ENCODE results near the gene NF2.
"Not testable (repeated sequence)": the region's sequence is repeated elsewhere in the genome, so short reads cannot be mapped to it uniquely, and the experiment has no call there.

The NF2 gene

DNA sequence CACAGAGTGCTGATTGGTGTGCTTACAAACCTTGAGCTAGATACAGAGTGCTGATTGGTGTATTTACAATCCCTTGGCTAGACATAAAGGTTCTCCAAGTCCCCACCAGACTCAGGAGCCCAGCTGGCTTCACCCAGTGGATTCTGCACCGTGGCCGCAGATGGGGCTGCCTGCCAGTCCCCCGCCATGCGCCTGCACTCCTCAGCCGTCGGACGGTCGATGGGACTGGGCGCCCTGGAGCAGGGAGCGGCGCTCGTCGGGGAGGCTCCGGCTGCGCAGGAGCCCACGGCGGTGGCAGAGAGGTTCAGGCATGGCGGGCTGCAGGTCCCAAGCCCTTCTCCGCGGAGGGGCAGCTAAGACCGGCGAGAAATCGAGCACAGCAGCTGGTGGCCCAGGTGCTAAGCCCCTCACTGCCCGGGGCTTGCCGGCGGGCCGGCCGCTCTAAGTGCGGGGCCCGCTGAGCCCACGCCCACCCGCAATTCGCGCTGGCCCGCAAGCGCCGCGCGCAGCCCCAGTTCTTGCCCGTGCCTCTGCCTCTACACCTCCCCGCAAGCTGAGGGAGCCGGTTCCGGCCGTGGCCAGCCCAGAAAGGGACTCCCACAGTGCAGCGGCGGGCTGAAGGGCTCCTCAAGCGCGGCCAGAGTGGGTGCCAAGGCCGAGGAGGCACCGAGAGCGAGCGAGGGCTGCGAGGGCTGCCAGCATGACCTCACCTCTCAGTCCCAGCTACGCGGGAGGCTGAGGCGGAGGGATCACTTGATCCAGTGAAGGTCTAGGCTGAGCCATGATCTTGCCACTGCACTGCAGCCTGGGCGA is 5.4 kb upstream of the NF2 start:
- DNase-seq: not testable (repeated sequence)

DNA sequence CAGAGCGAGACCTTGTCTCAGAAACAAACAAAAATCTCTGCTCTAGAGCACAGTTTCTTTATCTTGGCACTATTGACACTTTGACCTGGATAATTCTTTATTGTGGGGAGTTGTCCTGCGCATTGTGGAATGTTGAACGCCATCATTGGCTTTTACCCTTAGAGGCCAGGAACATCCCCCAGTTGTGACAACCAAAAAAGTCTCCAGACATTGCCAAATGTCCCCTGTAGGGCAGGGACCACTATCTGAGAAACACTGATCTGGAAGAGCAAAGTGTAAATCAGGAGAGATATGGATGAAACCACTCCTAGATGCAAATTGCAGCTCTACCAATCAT is 4.8 kb upstream of the NF2 start:
- no peak for DNase-seq

DNA sequence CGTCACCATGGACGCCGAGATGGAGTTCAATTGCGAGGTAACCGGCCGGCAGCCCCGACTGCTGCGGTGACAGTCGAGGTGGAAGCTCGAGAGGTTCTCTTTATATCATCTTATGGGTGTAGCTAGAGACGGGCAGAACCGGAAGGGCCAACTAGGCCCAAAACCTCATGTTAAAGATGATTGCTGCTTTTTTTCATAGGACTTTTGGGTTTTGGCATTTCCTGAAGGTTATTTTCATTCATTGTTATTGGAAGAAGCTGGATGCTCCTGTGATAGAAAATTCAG is 585 bp downstream of the NF2 start:
- no peak for DNase-seq

DNA sequence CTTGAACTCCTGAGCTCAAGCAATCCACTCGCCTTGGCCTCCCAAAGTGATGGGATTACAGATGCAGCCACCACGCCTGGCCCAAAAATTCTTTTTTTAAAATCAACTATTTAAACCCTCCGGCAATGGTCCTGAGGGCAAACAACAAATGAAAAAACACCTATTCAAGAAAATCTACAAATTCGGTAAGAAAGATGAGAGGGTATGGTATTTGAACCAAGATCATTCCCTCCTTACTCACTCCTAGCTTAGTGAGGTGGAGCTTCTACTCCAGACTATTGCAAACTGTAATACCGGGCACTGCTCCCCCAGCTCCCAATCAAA is 2.1 kb downstream of the NF2 start:
- DNase-seq: no peak

DNA sequence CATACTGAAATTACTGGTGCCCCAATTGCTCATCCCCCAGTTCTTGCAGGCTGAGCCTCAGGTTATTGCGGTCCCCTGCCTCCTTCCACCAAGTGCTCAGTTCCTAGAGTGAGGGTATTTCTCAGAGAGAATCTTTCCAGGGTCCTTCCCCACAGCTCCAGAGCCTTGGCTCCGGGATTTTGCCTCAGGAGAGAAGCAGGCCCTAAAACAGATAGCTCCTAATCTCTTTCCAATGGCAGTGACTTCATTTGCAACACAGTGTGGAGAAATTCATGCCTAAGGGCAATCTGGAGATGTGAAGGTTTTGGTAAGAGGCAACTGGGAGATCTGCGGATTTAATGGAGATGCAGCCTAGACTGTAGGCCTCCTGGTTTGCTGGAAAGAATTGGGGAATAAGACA is 2.9 kb downstream of the NF2 start:
- DNase-seq: no peak

DNA sequence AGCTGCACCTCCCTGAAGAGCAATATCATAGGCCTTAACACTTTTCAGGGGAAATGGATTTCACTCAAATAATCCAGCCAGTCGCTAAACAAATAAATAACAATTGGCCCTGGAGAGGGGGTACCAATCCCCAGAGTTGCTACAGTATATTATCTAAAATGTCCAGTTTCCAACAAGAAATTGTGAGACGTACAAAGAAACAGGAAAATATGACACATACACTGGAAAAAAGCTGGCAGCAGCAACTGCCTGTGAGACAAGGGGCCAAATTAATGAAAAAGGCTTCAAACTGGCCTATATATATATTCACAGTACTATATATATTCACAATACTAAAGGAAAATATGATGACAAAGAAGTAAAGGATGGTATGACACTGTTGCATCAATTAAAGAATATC is 4.0 kb downstream of the NF2 start:
- no peak for DNase-seq

DNA sequence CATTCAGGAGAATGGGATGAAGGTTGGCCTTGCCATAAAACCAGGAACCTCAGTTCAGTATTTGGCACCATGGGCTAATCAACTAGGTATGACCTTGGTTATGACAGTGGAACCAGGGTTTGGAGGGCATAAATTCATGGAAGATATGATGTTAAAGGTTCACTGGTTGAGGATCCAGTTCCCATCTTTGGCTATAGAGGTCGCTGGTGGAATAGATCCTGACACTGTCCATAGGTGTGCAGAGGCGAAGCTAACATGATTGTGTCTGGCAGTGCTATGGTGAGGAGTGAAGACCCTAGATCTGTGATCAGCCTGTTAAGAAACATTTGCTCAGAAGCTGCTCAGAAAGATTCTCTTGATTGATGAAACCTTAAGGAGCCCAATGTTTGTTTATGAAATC is 5.7 kb downstream of the NF2 start:
- DNase-seq: no peak

DNA sequence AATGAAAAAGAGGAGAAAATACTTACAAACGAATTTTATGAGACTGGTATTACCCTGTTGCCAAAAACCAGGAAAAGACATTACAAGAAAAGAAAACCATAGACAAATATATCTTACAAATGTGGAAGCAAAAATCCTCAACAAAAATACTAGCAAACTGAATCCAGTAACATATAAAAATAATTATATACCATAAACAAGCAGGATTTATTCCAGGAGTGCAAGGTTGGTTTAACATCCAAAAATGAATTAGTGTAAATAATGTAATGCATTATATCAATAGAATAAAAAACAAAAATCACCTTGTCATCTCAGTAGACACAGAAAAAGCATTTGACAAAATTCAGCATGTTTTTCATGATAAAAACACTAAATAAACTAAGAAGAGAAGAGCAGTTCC is 7.3 kb downstream of the NF2 start:
- no peak for DNase-seq

DNA sequence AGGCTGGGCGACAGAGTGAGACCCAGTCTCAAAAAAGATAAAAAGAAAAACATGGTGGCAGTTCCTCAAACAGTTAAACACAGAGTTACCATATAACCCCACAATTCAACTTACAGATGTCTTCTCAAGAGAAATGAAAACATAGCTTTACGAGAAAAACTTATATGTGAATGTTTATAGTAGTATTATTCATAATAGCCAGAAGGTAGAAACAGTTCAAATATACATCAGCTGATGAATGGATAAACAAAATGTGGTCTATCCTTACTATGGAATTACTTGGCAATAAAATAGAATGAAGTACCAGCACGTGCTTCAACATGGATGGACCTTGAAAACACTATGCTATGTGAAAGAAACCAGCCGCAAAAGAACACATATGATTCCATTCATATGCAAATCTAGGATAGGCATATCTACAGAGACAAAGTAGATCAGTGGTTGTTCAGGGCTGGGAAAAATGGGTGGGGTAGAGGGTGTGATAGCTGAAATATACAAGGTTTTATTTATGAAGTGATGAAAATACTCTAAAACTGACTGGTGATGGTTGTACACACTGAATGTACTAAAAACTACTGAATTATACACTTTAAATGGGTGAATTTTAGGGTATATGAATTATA is 12.4 kb downstream of the NF2 start:
- DNase-seq: no peak

DNA sequence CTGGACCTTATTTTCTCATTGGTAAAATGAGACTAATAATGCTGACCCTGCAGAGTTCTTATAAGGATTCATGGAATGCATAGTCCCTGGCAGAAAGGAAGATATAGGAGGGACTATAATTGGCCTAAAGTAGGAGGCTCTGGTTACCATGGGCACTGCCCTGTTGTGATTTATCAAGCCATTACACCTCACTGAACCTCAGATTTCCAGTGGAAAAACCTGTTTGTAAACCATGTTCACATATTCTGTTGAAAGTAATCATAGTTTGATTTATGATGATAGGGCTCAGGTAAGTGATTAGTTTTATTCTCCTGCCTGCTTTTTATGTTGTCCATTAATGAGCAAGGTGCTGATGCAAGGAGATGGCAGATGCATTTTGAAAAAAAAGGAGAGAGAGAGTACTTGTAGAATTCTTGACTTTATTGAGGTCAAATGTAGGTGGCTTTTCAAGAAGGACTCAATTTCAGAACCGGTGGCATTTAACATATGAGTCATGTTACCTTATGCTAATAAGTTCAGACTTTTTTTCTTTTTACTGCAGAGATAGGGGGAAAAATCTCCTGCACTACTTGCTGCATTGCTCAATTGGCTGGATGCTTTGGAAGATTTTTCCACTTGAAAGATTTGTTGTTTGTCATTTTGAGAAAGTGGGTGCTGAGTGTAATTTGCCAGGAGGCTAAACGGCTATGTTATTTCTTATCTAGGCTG is 14.6 kb downstream of the NF2 start:
- DNase-seq: no peak

DNA sequence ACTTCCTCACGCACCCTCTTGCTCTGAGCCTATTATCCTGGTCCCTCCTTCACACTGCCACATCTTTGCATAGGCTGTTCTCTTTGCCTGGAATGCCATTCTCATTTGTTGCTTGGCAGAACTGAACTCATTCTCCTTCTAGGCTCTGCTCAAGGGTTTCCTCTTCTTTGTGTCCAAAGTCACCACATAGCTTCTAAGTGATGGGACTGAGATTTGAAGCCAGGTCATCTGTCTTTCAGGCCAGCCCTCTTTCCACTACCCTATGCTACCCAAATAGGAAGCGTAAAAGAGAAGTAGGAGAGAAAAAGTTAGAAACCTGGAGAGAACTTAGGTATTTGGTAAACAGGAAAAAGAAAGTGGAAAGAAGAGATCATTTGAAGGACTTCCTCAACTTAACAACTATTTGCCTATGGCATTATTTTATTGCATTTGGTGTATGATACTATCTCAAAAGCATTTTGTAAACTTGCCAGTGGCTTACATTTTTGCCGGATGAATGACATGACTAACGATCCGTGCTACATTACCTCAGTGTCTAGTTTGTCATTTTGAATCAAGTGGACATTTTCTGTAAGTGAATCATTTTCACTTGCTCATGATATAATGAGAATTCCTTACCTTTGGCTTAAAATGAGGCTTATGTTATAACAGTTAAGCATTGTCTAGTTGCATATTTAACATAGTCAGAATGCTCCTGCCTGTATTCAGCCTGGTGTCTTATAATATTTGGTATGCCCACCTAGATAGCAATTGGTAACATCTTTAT is 18.5 kb downstream of the NF2 start:
- DNase-seq: peak; percentile 21

DNA sequence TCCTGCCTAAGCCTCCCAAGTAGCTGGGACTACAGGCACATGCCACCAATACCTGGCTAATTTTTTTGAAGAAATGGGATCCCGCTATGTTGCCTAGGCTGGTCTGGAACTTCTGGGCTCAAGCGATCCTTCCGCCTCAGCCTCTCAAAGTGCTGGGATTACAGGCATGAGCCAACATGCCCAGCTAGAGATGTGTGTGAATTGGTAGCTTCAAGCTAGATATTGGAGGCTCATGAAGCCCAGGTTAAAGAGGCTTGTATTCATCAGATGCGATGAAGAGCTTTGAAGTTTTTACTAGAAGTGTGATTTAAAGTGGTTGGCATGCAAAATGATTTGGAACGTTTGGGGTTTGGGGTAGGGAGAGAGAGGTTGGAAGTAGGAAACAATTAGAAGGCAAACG is 19.6 kb downstream of the NF2 start:
- DNase-seq: no peak

DNA sequence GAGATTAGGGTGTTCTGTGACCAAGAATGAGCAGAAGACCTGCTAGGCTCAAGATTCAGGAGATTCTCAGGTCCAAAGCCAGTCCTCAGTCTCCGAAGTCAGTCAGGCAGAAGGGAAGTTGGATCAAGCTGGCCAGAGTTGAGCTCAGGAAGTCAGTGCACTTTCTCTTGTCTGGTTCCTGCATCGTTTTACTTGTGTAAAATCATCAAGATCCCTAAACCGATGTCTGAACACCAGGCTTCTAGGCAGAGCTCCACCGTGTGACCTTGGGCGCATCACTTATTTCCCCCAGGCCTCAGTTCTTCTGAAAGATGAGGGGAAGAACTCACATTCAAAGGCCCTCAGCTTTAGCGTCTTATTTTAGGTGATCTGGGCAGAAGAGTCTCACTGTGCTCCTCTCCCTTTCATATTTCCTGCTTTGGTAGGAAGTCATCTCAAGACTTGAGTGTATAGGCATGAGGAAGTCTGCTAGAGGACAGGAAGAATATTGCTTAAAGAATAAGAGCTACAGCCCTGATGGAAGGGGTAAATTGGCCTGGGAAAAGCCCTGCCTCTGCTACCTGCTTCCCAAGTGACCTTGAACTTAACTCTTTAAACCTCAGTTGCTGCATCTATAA is 20.2 kb downstream of the NF2 start:
- no peak for DNase-seq

DNA sequence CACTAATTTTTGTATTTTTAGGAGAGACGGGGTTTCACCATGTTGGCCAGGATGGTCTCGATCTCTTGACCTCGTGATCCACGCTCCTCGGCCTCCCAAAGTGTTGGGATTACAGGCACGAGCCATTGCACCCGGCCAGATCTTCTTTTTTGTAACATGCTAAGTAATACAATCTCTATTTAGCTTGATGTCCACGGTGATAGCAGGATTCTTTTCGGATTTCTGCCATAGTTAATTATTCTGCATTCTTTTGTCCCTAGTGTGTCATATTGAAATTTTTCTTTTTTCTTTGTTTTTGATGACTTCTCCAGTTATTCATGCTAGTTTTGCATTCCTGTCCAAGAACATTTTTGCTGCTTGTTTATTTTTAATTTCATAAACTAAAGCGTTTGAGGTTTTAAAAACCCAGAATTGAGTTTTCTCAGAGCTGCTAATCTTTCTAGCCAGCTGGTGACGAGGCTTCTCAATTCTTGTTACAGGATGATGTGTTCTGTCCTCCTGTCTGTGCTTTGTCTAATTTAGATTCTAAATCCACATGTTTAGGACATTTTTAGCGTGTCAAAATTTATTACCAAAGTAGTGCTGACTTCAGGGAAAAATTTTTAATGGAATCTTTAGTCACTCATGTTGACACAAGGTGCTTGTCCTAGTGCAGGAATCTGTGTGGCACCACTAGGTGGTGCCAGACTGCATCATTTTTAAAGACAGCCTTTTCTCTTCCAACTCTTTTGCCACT is 21.8 kb downstream of the NF2 start:
- DNase-seq: no peak

DNA sequence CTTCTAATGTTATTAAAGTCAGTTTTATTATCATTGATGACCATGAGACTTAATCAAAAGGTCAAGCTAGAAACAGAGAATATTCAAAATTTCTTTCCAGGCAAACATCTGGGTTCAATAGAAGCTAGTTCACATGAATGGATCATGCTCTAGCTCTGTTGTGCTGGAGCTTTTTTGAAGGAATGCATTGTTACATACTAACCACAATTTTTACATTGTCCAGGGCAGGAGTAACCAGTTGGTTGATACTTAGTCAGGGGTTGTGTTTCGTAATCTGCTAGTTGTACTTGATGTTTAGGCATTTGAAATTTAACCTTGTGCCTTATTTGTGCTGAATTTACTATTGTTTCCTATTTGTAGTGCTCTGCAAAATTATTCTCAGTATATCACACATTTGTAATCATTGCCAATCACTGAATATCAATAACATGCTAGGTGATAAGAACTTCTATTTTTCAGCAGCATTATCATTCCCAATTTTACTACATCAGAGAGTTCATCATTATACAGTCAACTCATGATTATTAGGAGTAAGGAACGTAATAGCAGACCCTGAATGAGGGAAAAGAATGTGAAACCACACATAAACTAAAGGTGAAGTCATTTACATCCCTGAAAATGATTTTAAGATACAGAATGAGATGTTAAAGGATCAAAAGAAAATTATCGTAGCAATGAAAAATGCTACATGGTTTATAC is 23.2 kb downstream of the NF2 start:
- DNase-seq: no peak

DNA sequence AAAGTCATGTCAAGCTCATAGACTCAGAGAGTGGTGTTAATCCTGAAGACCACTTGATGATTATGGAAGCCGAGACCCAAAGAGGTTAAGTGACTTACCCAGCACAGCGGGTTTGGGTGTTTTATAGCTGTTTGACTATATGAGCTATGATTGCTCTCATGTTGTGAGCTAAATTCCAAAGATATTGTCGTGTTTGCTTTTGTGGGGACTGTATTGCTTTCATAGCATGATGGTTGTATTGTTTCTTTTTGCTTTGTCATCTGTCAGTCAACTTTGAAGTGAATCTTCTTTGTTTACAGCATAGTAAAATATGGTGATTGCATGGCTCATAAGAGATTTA is 23.7 kb downstream of the NF2 start:
- no peak for DNase-seq

DNA sequence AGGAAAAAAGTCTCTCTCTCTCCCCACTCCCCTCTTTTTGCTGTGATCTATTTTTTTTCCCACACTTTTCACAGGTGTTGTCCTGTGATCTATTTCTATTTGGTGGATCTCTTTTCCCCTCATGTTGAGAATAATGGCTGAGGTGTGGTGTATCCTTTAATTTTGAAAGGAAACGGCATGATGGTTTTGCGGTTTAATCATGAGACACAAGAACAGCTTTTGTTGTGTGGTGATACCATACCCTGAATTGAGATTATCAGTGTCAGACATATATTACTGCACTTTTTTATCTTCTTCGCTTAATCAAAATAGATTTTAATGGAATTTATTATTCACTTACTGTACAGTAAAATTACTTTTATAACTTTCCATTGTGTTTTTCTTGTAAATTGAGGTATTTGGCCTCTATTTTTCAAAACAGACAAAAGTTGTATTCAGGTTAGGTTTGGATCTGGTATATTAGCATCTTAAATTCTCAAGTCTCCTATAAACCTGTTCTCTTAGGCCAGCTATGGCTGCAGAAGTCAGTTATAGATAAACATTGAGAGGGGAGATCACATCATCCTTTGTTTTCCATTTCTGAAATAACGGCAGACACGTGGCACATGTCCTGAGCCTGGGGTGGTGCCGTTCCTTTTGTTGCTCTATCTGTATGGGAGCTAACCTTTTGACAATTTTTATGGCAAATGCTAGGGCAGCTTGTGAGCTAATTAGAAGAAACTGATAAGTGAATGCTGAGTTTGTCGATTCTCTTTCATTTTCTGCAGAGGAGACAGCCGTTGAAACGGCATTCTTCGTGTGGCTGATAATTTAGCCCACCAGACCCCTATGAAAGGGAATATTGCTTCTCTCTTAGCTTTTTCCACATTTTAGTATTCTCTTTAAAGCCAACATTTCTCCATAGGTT is 25.8 kb downstream of the NF2 start:
- no peak for DNase-seq

DNA sequence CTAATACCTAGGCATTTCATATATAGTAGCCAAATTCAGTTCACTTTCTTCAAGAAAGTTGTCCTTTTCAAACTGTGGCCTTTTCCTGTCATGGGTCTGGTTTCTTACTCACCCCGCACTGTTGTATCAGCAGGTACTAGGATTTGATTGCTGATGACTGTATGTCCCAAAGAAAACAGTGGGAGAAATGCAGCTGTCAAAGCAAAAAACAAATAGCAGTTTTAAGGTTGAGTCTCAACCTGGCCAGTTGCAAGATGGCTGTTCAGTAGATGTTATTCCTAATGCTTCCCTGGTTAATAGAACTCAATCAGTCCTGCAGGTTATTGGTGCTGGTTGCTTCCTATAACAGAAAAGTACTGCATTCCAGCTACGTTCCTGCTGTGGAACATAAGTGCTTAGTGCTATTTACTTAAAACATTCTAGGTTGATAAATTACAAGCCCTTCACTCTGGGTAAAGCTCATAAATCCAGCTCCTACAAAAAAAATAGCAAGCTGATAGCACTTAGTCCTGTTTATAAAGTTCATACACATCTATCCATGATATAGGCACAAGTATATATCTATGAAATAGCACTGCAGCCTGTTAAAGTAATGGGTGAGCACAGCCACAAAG is 26.6 kb downstream of the NF2 start:
- DNase-seq: no peak

DNA sequence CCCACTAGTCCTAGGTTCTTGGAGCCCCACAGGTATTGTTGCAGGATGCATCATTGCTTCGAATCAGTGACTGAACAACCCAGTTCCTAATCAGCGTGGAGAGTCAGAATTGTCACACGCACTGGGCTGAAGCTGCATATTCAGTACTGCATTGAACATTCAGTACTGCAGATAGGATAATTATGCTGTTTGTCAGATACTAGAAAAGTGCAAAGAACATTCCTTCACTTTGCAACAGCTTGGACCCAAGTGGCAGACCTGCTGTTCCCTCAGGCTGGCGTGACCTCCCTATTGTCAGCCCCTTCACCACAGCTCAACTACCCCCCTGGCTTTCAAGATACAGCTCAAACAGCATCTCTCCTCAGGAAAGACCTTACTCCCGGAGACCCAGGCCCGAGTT is 27.6 kb downstream of the NF2 start:
- DNase-seq: no peak

DNA sequence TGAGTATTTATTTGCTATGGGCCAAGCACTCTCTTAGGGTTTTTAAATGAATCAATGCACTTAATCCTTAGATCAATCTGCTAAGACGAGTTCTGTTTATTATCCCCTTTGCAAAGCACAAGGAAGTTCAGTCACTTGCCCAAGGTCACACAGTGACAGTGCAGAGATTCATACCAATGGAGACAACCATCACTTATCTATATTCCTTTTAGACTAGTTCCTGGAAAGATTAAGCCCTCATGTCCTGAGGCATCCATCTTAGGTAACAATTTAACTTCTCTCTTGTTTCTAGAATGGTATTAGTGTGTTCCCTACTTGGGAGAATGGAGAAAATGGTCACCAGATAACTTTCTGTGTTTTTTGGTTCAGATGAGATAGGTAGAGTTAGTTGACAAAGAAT is 28.3 kb downstream of the NF2 start:
- DNase-seq: no peak

DNA sequence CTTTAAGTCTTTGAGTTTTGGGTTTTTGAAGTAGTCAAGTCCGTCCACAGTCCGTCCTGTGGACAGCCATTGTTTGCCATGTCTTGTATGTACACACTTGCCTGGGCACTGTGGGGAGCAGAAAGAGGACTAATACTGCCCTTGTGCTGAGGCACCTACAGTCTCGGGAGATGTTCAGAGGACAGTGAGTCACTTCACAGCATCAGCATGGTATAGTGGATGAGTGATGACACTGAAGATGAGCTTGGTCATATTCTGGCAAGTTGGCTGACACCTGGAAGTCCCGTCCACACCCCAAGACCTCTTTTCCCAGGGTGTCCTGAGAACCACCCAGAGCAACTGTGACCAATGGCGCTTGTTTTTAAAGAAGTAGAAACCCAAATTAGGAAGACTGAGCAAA is 29.2 kb downstream of the NF2 start:
- DNase-seq: no peak
